Trophoblast cell (in vitro differentiated cells and primary cell): ENCODE results near the gene CD300C.

Experiments used
- DNase-seq, 2 donors: peaks; one replicate each; pipeline ENCODE4 v3.0.0-alpha.2; 2016
- H2AFZ ChIP-seq: 2 replicates; pipeline ENCODE4 v1.6.1; 2013; ENCODE audit warnings: low read length, moderate library complexity, mild to moderate bottlenecking; ENCODE audit not compliant: insufficient read depth, poor library complexity
- H2AK5ac ChIP-seq: 2 replicates; pipeline ENCODE4 v1.6.1; 2013; ENCODE audit warnings: mild to moderate bottlenecking, low read length
- H2BK120ac ChIP-seq: 2 replicates; pipeline ENCODE4 v1.6.1; 2013; ENCODE audit warnings: low read length, mild to moderate bottlenecking, moderate library complexity; ENCODE audit not compliant: insufficient read depth, poor library complexity
- H2BK12ac ChIP-seq: 2 replicates; pipeline ENCODE4 v1.6.1; 2013; ENCODE audit warnings: mild to moderate bottlenecking, low read length, moderate library complexity
- H2BK5ac ChIP-seq: 2 replicates; pipeline ENCODE4 v1.6.1; 2013; ENCODE audit warnings: low read length, low read depth, moderate library complexity, mild to moderate bottlenecking; ENCODE audit not compliant: poor library complexity
- H3K14ac ChIP-seq: 2 replicates; pipeline ENCODE4 v1.6.1; 2013; ENCODE audit warnings: mild to moderate bottlenecking, low read length
- H3K18ac ChIP-seq: 2 replicates; pipeline ENCODE4 v1.6.1; 2013; ENCODE audit warnings: mild to moderate bottlenecking, low read length
- H3K23ac ChIP-seq: 2 replicates; pipeline ENCODE4 v1.6.1; 2013; ENCODE audit warnings: low read length
- H3K27ac ChIP-seq: 2 replicates; pipeline ENCODE4 v1.5.1; 2013; ENCODE audit warnings: low read depth, mild to moderate bottlenecking, inconsistent platforms, low read length, moderate library complexity
- H3K27me3 ChIP-seq: 2 replicates; pipeline ENCODE4 v1.6.1; 2013; ENCODE audit warnings: inconsistent platforms, mild to moderate bottlenecking, low read length, moderate library complexity; ENCODE audit not compliant: insufficient read depth
- H3K36me3 ChIP-seq, 2 experiments: 1 replicate in 1 of 2; 2 replicates in 1 of 2; pipeline ENCODE4 v1.6.1; 2013; ENCODE audit warnings: low read length in 2 of 2, mild to moderate bottlenecking in 2 of 2, moderate library complexity in 1 of 2; ENCODE audit not compliant: insufficient read depth in 2 of 2, control insufficient read depth in 1 of 2
- H3K4ac ChIP-seq: 2 replicates; pipeline ENCODE4 v1.6.1; 2013; ENCODE audit warnings: low read depth, mild to moderate bottlenecking, low read length, moderate library complexity
- H3K4me1 ChIP-seq, 2 experiments: 1 replicate in 1 of 2; 2 replicates in 1 of 2; pipeline ENCODE4 v1.6.1; 2013; ENCODE audit warnings: low read length in 2 of 2, mild to moderate bottlenecking in 2 of 2, moderate library complexity in 1 of 2; ENCODE audit not compliant: insufficient read depth in 2 of 2, control insufficient read depth in 1 of 2
- H3K4me2 ChIP-seq: 2 replicates; pipeline ENCODE4 v1.6.1; 2013; ENCODE audit warnings: inconsistent platforms, mild to moderate bottlenecking, low read length, moderate library complexity
- H3K4me3 ChIP-seq: 2 replicates; pipeline ENCODE4 v1.5.1; 2013; ENCODE audit warnings: mild to moderate bottlenecking, low read depth, low read length, inconsistent platforms
- H3K79me1 ChIP-seq: one replicate; pipeline ENCODE4 v1.6.1; 2013; ENCODE audit warnings: low read length
- H3K79me2 ChIP-seq: 2 replicates; pipeline ENCODE4 v1.6.1; 2013; ENCODE audit warnings: low read length, mild to moderate bottlenecking; ENCODE audit not compliant: control insufficient read depth, insufficient read depth, poor library complexity
- H3K9ac ChIP-seq: 2 replicates; pipeline ENCODE4 v1.6.1; 2013; ENCODE audit warnings: mild to moderate bottlenecking, low read length
- H3K9me3 ChIP-seq: 2 replicates; pipeline ENCODE4 v1.6.1; 2013; ENCODE audit warnings: low read depth, mild to moderate bottlenecking, control low read depth, inconsistent platforms, low read length; ENCODE audit not compliant: insufficient read depth
- H4K12ac ChIP-seq: 2 replicates; pipeline ENCODE4 v1.6.1; 2013; ENCODE audit warnings: low read depth, mild to moderate bottlenecking, low read length, moderate library complexity
- H4K8ac ChIP-seq: 2 replicates; pipeline ENCODE4 v1.6.1; 2013; ENCODE audit warnings: low read depth, mild to moderate bottlenecking, low read length, moderate library complexity
- H4K91ac ChIP-seq: one replicate; pipeline ENCODE4 v1.6.1; 2013; ENCODE audit warnings: low read depth, mild to moderate bottlenecking, low read length, moderate library complexity
- WGBS: extraction: QIAGEN DNeasy Blood & Tissue Kit; methylation state at CpG from one replicate; pipeline ENCODE4 v1.1.7; 2013; ENCODE audit warnings: missing lambda C conversion rate; ENCODE audit not compliant: insufficient read length, insufficient coverage; ENCODE audit errors: extremely low coverage; 5-methylcytosine and 5-hydroxymethylcytosine counted together

The CD300C gene

DNA sequence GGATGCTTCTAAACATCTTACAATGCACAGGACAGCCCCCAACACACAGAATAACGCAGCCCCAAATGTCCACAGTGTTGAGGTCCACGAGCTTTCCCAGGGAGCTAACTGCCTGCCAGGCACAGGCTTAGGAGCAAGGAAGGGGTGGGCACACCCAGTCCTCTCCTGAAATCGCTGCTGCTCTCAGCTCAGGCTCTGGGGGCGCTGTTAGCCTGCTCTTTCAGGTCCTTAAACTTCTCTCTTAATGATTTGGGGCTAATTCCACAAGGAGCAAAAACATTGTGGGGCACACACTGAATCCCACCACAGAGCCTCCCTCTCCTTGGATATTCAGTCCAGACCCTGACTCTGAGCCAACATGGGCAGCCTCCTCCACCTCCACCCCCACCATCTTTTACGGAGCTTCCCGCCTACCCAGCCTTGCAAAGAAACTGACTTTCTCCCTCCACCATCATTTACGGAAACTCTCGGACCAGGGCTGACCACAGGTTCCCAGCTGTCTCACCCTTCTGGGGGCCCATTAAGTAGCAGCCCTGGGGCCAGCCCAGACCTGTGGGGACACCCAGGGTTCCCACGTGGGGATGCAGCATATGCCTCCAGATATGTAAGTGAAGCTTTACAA, 20.3 kb upstream of the CD300C start:
- H3K9ac ChIP-seq: no peak overlapping the region
- no peak overlapping the region for H2BK12ac ChIP-seq
- no peak overlapping the region for H2AK5ac ChIP-seq
- H3K4me2 ChIP-seq: no peak overlapping the region
- H3K79me1 ChIP-seq: no peaks in the 10 kb centered on the region
- H3K14ac ChIP-seq: no peak overlapping the region
- H3K9me3 ChIP-seq: peaks cover 14% of the 10 kb centered on the region
- peak in 1 of 2 donors; percentile 7 for DNase-seq
- H3K36me3 ChIP-seq: no peaks in the 10 kb centered on the region
- H3K79me2 ChIP-seq: no peaks in the 10 kb centered on the region
- H3K27me3 ChIP-seq: no peaks in the 10 kb centered on the region
- no peak overlapping the region for H3K18ac ChIP-seq
- peaks cover 0 to 3% of the 10 kb centered on the region in 2 experiments for H3K4me1 ChIP-seq
- no peak overlapping the region for H4K12ac ChIP-seq
- no peak overlapping the region for H3K4ac ChIP-seq
- H2BK5ac ChIP-seq: no peak overlapping the region
- no peak overlapping the region for H3K4me3 ChIP-seq
- no peak overlapping the region for H2BK120ac ChIP-seq
- no peak overlapping the region for H3K27ac ChIP-seq
- no peak overlapping the region for H4K91ac ChIP-seq
- no CpG with 5 or more reads among the region's 9 CpGs for WGBS
- H3K23ac ChIP-seq: no peak overlapping the region
- H2AFZ ChIP-seq: no peak overlapping the region
- H4K8ac ChIP-seq: no peak overlapping the region

DNA sequence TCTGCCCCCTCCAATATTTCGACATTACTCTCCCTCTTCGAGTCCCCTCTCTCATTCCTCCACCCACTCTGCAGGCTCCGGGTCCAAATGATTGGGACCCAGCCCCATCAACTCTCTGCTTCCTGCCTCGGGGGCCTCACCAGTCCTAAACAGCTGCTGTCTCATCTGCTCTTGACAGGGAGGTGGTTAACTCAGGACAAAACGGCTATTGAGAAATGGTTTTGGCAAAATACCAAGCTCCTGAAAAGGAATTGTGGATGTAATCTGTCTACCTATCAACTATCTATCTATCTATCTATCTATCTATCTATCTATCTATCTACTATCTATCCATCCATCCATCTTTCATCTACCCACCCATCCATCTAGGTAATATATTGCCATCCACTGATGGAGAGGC, 19.2 kb upstream of the CD300C start:
- no peak overlapping the region for H4K8ac ChIP-seq
- no peaks in the 10 kb centered on the region for H3K79me2 ChIP-seq
- H3K14ac ChIP-seq: no peak overlapping the region
- no peak overlapping the region for H3K4ac ChIP-seq
- peaks cover 14% of the 10 kb centered on the region for H3K9me3 ChIP-seq
- H2BK120ac ChIP-seq: no peak overlapping the region
- H3K9ac ChIP-seq: no peak overlapping the region
- H3K18ac ChIP-seq: no peak overlapping the region
- H3K79me1 ChIP-seq: no peaks in the 10 kb centered on the region
- DNase-seq: no peak
- H2AFZ ChIP-seq: no peak overlapping the region
- no CpG with 5 or more reads among the region's 5 CpGs for WGBS
- H3K27me3 ChIP-seq: no peaks in the 10 kb centered on the region
- H3K4me3 ChIP-seq: no peak overlapping the region
- peaks cover 0 to 3% of the 10 kb centered on the region in 2 experiments for H3K4me1 ChIP-seq
- H2BK5ac ChIP-seq: no peak overlapping the region
- no peak overlapping the region for H4K91ac ChIP-seq
- no peak overlapping the region for H3K23ac ChIP-seq
- H3K36me3 ChIP-seq: no peaks in the 10 kb centered on the region
- H2BK12ac ChIP-seq: no peak overlapping the region
- no peak overlapping the region for H3K27ac ChIP-seq
- H2AK5ac ChIP-seq: no peak overlapping the region
- H4K12ac ChIP-seq: no peak overlapping the region
- no peak overlapping the region for H3K4me2 ChIP-seq

DNA sequence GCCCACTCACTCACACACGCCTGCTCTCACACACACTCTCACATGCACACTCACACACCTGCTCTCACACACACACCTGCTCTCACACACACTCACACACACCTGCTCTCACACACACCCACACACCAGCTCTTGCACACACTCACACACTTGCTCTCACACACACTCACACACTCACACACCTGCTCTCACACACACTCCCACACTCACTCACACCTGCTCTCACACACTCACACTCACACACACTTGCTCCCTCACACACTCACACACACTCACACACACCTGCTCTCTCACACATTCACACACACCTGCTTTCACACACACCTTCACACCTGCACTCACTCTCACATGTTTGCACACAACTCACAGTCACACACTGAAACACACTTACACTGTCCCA, 17.4 kb upstream of the CD300C start:
- Histone ChIP-seq H2BK120ac (no peak overlapping the region), H3K9me3 (peaks cover 4% of the 10 kb centered on the region), H3K27ac (no peak overlapping the region), H3K79me2 (no peaks in the 10 kb centered on the region), H3K23ac (no peak overlapping the region), H3K4me2 (no peak overlapping the region), H2BK12ac (no peak overlapping the region), H4K91ac (no peak overlapping the region), H3K4ac (no peak overlapping the region), H3K14ac (no peak overlapping the region), H4K12ac (no peak overlapping the region), H2BK5ac (no peak overlapping the region), H2AK5ac (no peak overlapping the region), H3K18ac (no peak overlapping the region), H3K27me3 (no peaks in the 10 kb centered on the region), H3K79me1 (no peaks in the 10 kb centered on the region), H3K4me3 (peak overlapping the region; percentile 47), H2AFZ (no peak overlapping the region), H3K9ac (no peak overlapping the region), H3K36me3 (no peaks in the 10 kb centered on the region), H3K4me1 (no peaks in the 10 kb centered on the region), H4K8ac (no peak overlapping the region)
- DNase-seq: no peak
- 100% methylated on average over 1 of the region's 1 CpG for WGBS

DNA sequence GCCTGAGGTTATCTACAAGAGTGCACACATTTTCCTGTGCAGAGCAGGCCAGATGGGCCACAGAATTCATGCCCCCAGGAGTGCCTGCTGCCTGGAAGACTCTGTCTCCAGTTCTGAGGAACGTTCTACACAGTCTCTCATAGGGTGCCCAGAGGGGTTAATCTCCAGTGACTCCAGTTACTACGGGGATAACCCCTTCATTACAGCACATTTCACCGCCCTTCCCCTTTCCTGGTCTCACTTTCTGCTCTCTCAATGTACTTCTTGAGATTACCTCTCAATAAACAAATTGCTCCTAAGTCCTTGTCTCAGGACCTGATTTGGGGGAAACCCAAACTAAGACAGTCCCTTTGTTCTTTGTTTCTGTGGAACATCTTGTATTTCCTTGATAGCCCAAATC, 15.7 kb upstream of the CD300C start:
- Histone ChIP-seq H3K27me3 (no peaks in the 10 kb centered on the region), H2BK120ac (no peak overlapping the region), H3K18ac (no peak overlapping the region), H2AFZ (no peak overlapping the region), H2BK12ac (no peak overlapping the region), H3K4me2 (no peak overlapping the region), H3K23ac (no peak overlapping the region), H3K4ac (no peak overlapping the region), H3K79me2 (no peaks in the 10 kb centered on the region), H4K8ac (no peak overlapping the region), H3K4me3 (no peak overlapping the region), H3K36me3 (no peaks in the 10 kb centered on the region), H4K91ac (no peak overlapping the region), H3K9ac (no peak overlapping the region), H3K14ac (no peak overlapping the region), H3K9me3 (peaks cover 4% of the 10 kb centered on the region), H2AK5ac (no peak overlapping the region), H3K79me1 (no peaks in the 10 kb centered on the region), H3K27ac (no peak overlapping the region), H4K12ac (no peak overlapping the region), H2BK5ac (no peak overlapping the region), H3K4me1 (no peaks in the 10 kb centered on the region)
- no CpG with 5 or more reads among the region's 3 CpGs for WGBS
- DNase-seq: no peak
